CD8-positive, alpha-beta memory T cell (primary cell): ENCODE results near the gene ZSCAN18. TPM values are rescaled to one million over a fixed set of nuclear protein-coding genes. Genes with fewer than 3 reads are reported as not detected.
A peak's percentile ranks its signal among the peaks of the same experiment; 100 is the strongest.
"Not testable (repeated sequence)": the region's sequence is repeated elsewhere in the genome, so short reads cannot be mapped to it uniquely, and the experiment has no call there.

Experiments used
- CTCF ChIA-PET: fragments of 350-600 bp; sonication (Branson Sonifier 250); formaldehyde crosslinking; loops from one replicate; lab custom pipeline; 2021; ENCODE audit warnings: antibody characterized with exemption; lab: Charles Lee
- POLR2A ChIA-PET: fragments of 350-600 bp; sonication (Branson Sonifier 250); formaldehyde crosslinking; loops from one replicate; lab custom pipeline; 2021; ENCODE audit warnings: antibody characterized with exemption; lab: Charles Lee
- DNase-seq, 5 donors: peaks; one replicate each; pipeline versions ENCODE4 v3.0.0 to v3.0.0-alpha.2; 2020 to 2022; ENCODE audit warnings: mixed read lengths in 1 of 5
- H3K27ac ChIP-seq: one replicate; pipeline ENCODE4 v1.7.0; 2013; ENCODE audit warnings: low read depth, mild to moderate bottlenecking, low read length, moderate library complexity
- H3K27me3 ChIP-seq: 2 replicates; pipeline ENCODE4 v1.7.0; 2013; ENCODE audit warnings: low read length, mild to moderate bottlenecking; ENCODE audit not compliant: insufficient read depth, poor library complexity, severe bottlenecking
- H3K36me3 ChIP-seq: 2 replicates; pipeline ENCODE4 v1.7.0; 2013; ENCODE audit warnings: mild to moderate bottlenecking, low read length, moderate library complexity; ENCODE audit not compliant: insufficient read depth
- H3K4me1 ChIP-seq: 2 replicates; pipeline ENCODE4 v1.7.0; 2013; ENCODE audit warnings: mild to moderate bottlenecking, low read length, moderate library complexity; ENCODE audit not compliant: insufficient read depth
- H3K4me3 ChIP-seq: 2 replicates; pipeline ENCODE4 v1.7.0; 2013; ENCODE audit warnings: mild to moderate bottlenecking, low read length
- H3K9me3 ChIP-seq: 2 replicates; pipeline ENCODE4 v1.7.0; 2013; ENCODE audit warnings: mild to moderate bottlenecking, low read length
- H3K27ac Mint-ChIP-seq, 8 donors: one replicate each; pipeline ENCODE4 v1.8.0; 2020 to 2021; ENCODE audit warnings: mixed read lengths in 8 of 8, mild to moderate bottlenecking in 6 of 8, inconsistent platforms in 3 of 8, moderate library complexity in 3 of 8
- H3K27me3 Mint-ChIP-seq, 2 donors: one replicate each; pipeline ENCODE4 v1.8.0; 2020 to 2021; ENCODE audit warnings: mixed read lengths in 2 of 2, mild to moderate bottlenecking in 1 of 2, moderate library complexity in 1 of 2
- H3K36me3 Mint-ChIP-seq, 3 donors: one replicate each; pipeline ENCODE4 v1.8.0; 2020 to 2021; ENCODE audit warnings: mixed read lengths in 3 of 3, inconsistent platforms in 1 of 3, mild to moderate bottlenecking in 1 of 3
- H3K4me1 Mint-ChIP-seq, 3 donors: one replicate each; pipeline ENCODE4 v1.8.0; 2020 to 2021; ENCODE audit warnings: mixed read lengths in 3 of 3, inconsistent platforms in 1 of 3, mild to moderate bottlenecking in 1 of 3
- H3K4me3 Mint-ChIP-seq, 7 donors: one replicate each; pipeline ENCODE4 v1.8.0; 2020 to 2021; ENCODE audit warnings: mixed read lengths in 7 of 7, mild to moderate bottlenecking in 6 of 7, moderate library complexity in 4 of 7, inconsistent platforms in 2 of 7
- H3K9me3 Mint-ChIP-seq, 5 donors: one replicate each; pipeline ENCODE4 v1.8.0; 2020 to 2022; ENCODE audit warnings: mixed read lengths in 5 of 5, mild to moderate bottlenecking in 3 of 5, moderate library complexity in 2 of 5, inconsistent platforms in 1 of 5
- polyA plus RNA-seq: library from polyadenylated mRNA; unstranded; fragments of 300-500 nt; fragmentation: Illumina TruSeq; gene quantifications from one replicate; pipeline ENCODE4 v1.2.3, GENCODE V29; 2021
- total RNA-seq, 2 experiments: library from RNA; stranded (reverse); gene quantifications; one replicate each; pipeline ENCODE4 v1.2.3, GENCODE V29; 2021

ZSCAN18 gene
- 10 to 100 TPM; 22.4 to 24.0 TPM for total RNA-seq
- polyA plus RNA-seq: 21.4 TPM

- Mint-ChIP-seq H3K4me3 (peak within 1 kb of the TSS; percentile 77 to 97 (median 89)), H3K36me3 (peaks cover 4 to 27% (median 19%) of the 10 kb centered on the region in 3 donors), H3K4me1 (peaks cover 8 to 23% (median 19%) of the 10 kb centered on the region in 3 donors), H3K27me3 (peaks cover 0 to 3% of the 10 kb centered on the region in 2 donors), H3K27ac (peak within 1 kb of the TSS; percentile 98 to 100 (median 100)), H3K9me3 (peaks cover 3 to 57% (median 50%) of the 10 kb centered on the region in 5 donors)
- Histone ChIP-seq H3K4me1 (peaks cover 10% of the 10 kb centered on the region), H3K36me3 (no peaks in the 10 kb centered on the region), H3K27ac (peak within 1 kb of the TSS; percentile 98), H3K9me3 (peaks cover 13% of the 10 kb centered on the region), H3K27me3 (no peaks in the 10 kb centered on the region), H3K4me3 (peak within 1 kb of the TSS; percentile 75)
- peak; percentile 88 to 100 (median 99) for DNase-seq
- ChIA-PET POLR2A (interaction anchor here (1.7 kb wide), 1 partner anchor 85 kb away, joined by 6 read pairs; the partner anchor contains the start of gene ZNF274), CTCF (no interaction called here)
These were observed at the start of gene ZSCAN18 for GRCh38 chr19:58097781-58098681. Gene ZSCAN18 (minus strand): TSS chr19:58098231. CDS start chr19:58090267, 7,964 bp downstream.

GRCh38 chr19:58147475-58147874 lies 49.4 kb upstream of the ZSCAN18 start:
- H3K36me3 Mint-ChIP-seq: peaks cover 11 to 26% (median 23%) of the 10 kb centered on the region in 3 donors
- H3K27me3 ChIP-seq, H3K27ac Mint-ChIP-seq, H3K27ac ChIP-seq, H3K27me3 Mint-ChIP-seq, H3K4me3 ChIP-seq, CTCF ChIA-PET, DNase-seq, POLR2A ChIA-PET, H3K36me3 ChIP-seq, H3K4me3 Mint-ChIP-seq: not testable (repeated sequence)
- peaks cover 3 to 39% (median 29%) of the 10 kb centered on the region in 5 donors for H3K9me3 Mint-ChIP-seq
- H3K4me1 Mint-ChIP-seq: peaks cover 16 to 29% (median 26%) of the 10 kb centered on the region in 3 donors
- peaks cover 11% of the 10 kb centered on the region for H3K4me1 ChIP-seq
- H3K9me3 ChIP-seq: peaks cover 17% of the 10 kb centered on the region

GRCh38 chr19:58145849-58146248 lies 47.8 kb upstream of the ZSCAN18 start:
- H3K27ac ChIP-seq: no peak overlapping the region
- ChIA-PET CTCF (no interaction called here), POLR2A (no interaction called here)
- Mint-ChIP-seq H3K4me3 (no peak overlapping the region), H3K9me3 (peaks cover 10 to 47% (median 36%) of the 10 kb centered on the region in 5 donors), H3K36me3 (peaks cover 15 to 41% (median 36%) of the 10 kb centered on the region in 3 donors), H3K27me3 (no peaks in the 10 kb centered on the region), H3K4me1 (peaks cover 11 to 22% (median 20%) of the 10 kb centered on the region in 3 donors), H3K27ac (no peak overlapping the region)
- no peak for DNase-seq
- peaks cover 25% of the 10 kb centered on the region for H3K9me3 ChIP-seq
- peaks cover 11% of the 10 kb centered on the region for H3K36me3 ChIP-seq
- no peaks in the 10 kb centered on the region for H3K27me3 ChIP-seq
- H3K4me1 ChIP-seq: peaks cover 7% of the 10 kb centered on the region
- H3K4me3 ChIP-seq: no peak overlapping the region

- Histone ChIP-seq H3K9me3 (peaks cover 54% of the 10 kb centered on the region), H3K27ac (no peak overlapping the region), H3K36me3 (peaks cover 38% of the 10 kb centered on the region), H3K27me3 (no peaks in the 10 kb centered on the region), H3K4me1 (no peaks in the 10 kb centered on the region), H3K4me3 (no peak overlapping the region)
- no peak for DNase-seq
- H3K9me3 Mint-ChIP-seq: peaks cover 30 to 94% (median 93%) of the 10 kb centered on the region in 5 donors
- H3K27ac Mint-ChIP-seq: no peak overlapping the region
- no peaks in the 10 kb centered on the region for H3K27me3 Mint-ChIP-seq
- no peak overlapping the region for H3K4me3 Mint-ChIP-seq
- ChIA-PET POLR2A (no interaction called here), CTCF (no interaction called here)
- H3K4me1 Mint-ChIP-seq: no peaks in the 10 kb centered on the region
- peaks cover 50 to 91% (median 85%) of the 10 kb centered on the region in 3 donors for H3K36me3 Mint-ChIP-seq
These were observed 36.2 kb upstream of the ZSCAN18 start for GRCh38 chr19:58134244-58134643.

- peaks cover 25 to 81% (median 73%) of the 10 kb centered on the region in 3 donors for H3K36me3 Mint-ChIP-seq
- H3K4me3 ChIP-seq: peak overlapping the region; percentile 24
These were observed 31.3 kb upstream of the ZSCAN18 start for GRCh38 chr19:58129284-58129683.

GRCh38 chr19:58128041-58128685 lies 30.1 kb upstream of the ZSCAN18 start:
- no peaks in the 10 kb centered on the region for H3K4me1 ChIP-seq
- no peaks in the 10 kb centered on the region for H3K27me3 ChIP-seq
- H3K36me3 ChIP-seq: peaks cover 27% of the 10 kb centered on the region
- H3K4me3 Mint-ChIP-seq: no peak overlapping the region
- peaks cover 20 to 96% (median 96%) of the 10 kb centered on the region in 5 donors for H3K9me3 Mint-ChIP-seq
- no peak overlapping the region for H3K27ac Mint-ChIP-seq
- peaks cover 76% of the 10 kb centered on the region for H3K9me3 ChIP-seq
- CTCF ChIA-PET: no interaction called here
- peaks cover 14 to 69% (median 68%) of the 10 kb centered on the region in 3 donors for H3K36me3 Mint-ChIP-seq
- H3K27me3 Mint-ChIP-seq: no peaks in the 10 kb centered on the region
- peak overlapping the region; percentile 35 for H3K4me3 ChIP-seq
- H3K4me1 Mint-ChIP-seq: no peaks in the 10 kb centered on the region
- POLR2A ChIA-PET: no interaction called here
- H3K27ac ChIP-seq: no peak overlapping the region
- DNase-seq: no peak

More at GRCh38 chr19:58129284-58129683, 31.3 kb upstream of the ZSCAN18 start:
- ChIA-PET CTCF (no interaction called here), POLR2A (no interaction called here)
- H3K27me3 ChIP-seq: no peaks in the 10 kb centered on the region
- H3K4me1 Mint-ChIP-seq: no peaks in the 10 kb centered on the region
- no peak for DNase-seq
- H3K27ac Mint-ChIP-seq: no peak overlapping the region
- no peaks in the 10 kb centered on the region for H3K4me1 ChIP-seq
- H3K9me3 ChIP-seq: peaks cover 80% of the 10 kb centered on the region
- no peak overlapping the region for H3K27ac ChIP-seq
- peaks cover 29% of the 10 kb centered on the region for H3K36me3 ChIP-seq
- peak overlapping the region in 2 of 7 donors; percentile 23 to 32 for H3K4me3 Mint-ChIP-seq
- H3K27me3 Mint-ChIP-seq: no peaks in the 10 kb centered on the region
- peaks cover 29 to 96% (median 96%) of the 10 kb centered on the region in 5 donors for H3K9me3 Mint-ChIP-seq

GRCh38 chr19:58123354-58123753 lies 25.3 kb upstream of the ZSCAN18 start:
- no peak overlapping the region for H3K27ac Mint-ChIP-seq
- H3K4me3 ChIP-seq: no peak overlapping the region

More at GRCh38 chr19:58123354-58123753, 25.3 kb upstream of the ZSCAN18 start:
- peaks cover 72% of the 10 kb centered on the region for H3K9me3 ChIP-seq
- Mint-ChIP-seq H3K27me3 (peaks cover 0 to 4% of the 10 kb centered on the region in 2 donors), H3K4me1 (no peaks in the 10 kb centered on the region), H3K36me3 (peaks cover 0 to 54% (median 49%) of the 10 kb centered on the region in 3 donors), H3K4me3 (no peak overlapping the region), H3K9me3 (peaks cover 41 to 97% (median 95%) of the 10 kb centered on the region in 5 donors)
- no peak overlapping the region for H3K27ac ChIP-seq
- H3K36me3 ChIP-seq: no peaks in the 10 kb centered on the region
- CTCF ChIA-PET: no interaction called here
- DNase-seq: no peak
- H3K27me3 ChIP-seq: no peaks in the 10 kb centered on the region
- POLR2A ChIA-PET: interaction anchor here (0.5 kb wide), 1 partner anchor 53 kb away, joined by 4 read pairs; no protein-coding TSS in a partner anchor
- H3K4me1 ChIP-seq: no peaks in the 10 kb centered on the region
